WTC11 (cell line): ENCODE data around the gene CHST6. TPM values are rescaled to one million over a fixed set of nuclear protein-coding genes. Genes with fewer than 3 reads are reported as not detected.

Source experiments
- ATAC-seq: fragments of 200-7000 bp; cut with Tn5 transposase; 2 replicates; pipeline ENCODE4 v1.10.0; 2021; ENCODE audit warnings: mild to moderate bottlenecking, moderate library complexity
- CTCF ChIA-PET: fragments of 300-600 bp; sonication (Branson Sonifier 250); formaldehyde crosslinking; loops from one replicate; lab custom pipeline; 2021; ENCODE audit warnings: antibody characterized with exemption; lab: Charles Lee
- POLR2A ChIA-PET: fragments of 350-600 bp; sonication (Branson Sonifier 250); formaldehyde crosslinking; loops from one replicate; lab custom pipeline; 2021; ENCODE audit warnings: antibody characterized with exemption; lab: Charles Lee
- DNase-seq: peaks from one replicate; pipeline ENCODE4 v3.0.0; 2021; ENCODE audit warnings: low spot score
- H3K27ac Mint-ChIP-seq: 2 replicates; pipeline ENCODE4 v1.8.0; 2021; ENCODE audit warnings: mixed read lengths
- H3K27me3 Mint-ChIP-seq: 2 replicates; pipeline ENCODE4 v1.8.0; 2021; ENCODE audit warnings: low read depth, mild to moderate bottlenecking, moderate library complexity, mixed read lengths
- H3K36me3 Mint-ChIP-seq: 2 replicates; pipeline ENCODE4 v1.8.0; 2021; ENCODE audit warnings: mixed read lengths
- H3K4me1 Mint-ChIP-seq: 2 replicates; pipeline ENCODE4 v1.8.0; 2022; ENCODE audit warnings: mixed read lengths
- H3K4me3 Mint-ChIP-seq: 2 replicates; pipeline ENCODE4 v1.8.0; 2021; ENCODE audit warnings: mild to moderate bottlenecking, moderate library complexity, mixed read lengths
- H3K9me3 Mint-ChIP-seq: 2 replicates; pipeline ENCODE4 v1.8.0; 2021; ENCODE audit warnings: mixed read lengths
- ATF2 ChIP-seq: sonication (generic); formaldehyde crosslinking; IDR thresholded peaks from 2 replicates; pipeline ENCODE4 v1.8.1; 2022; ENCODE audit warnings: low read depth, missing genetic modification reagents, borderline replicate concordance
- CBFB ChIP-seq: sonication (generic); formaldehyde crosslinking; IDR thresholded peaks from 2 replicates; pipeline ENCODE4 v1.8.1; 2022; ENCODE audit warnings: mild to moderate bottlenecking, low read depth, missing genetic modification reagents
- CDX4 ChIP-seq: fragments of 250-450 bp; sonication (Bioruptor Pico); IDR thresholded peaks from 2 replicates; pipeline ENCODE4 v1.9.0; 2021; ENCODE audit warnings: moderate library complexity, mild to moderate bottlenecking, inconsistent platforms, borderline replicate concordance
- ESRRA ChIP-seq: sonication (generic); formaldehyde crosslinking; IDR thresholded peaks from 2 replicates; pipeline ENCODE4 v1.8.1; 2022; ENCODE audit warnings: mild to moderate bottlenecking, missing genetic modification reagents, borderline replicate concordance
- FOXP1 ChIP-seq: sonication (generic); formaldehyde crosslinking; IDR thresholded peaks from 2 replicates; pipeline ENCODE4 v1.8.0; 2022; ENCODE audit warnings: missing genetic modification reagents, mild to moderate bottlenecking, moderate library complexity, borderline replicate concordance
- FOXP4 ChIP-seq: sonication (generic); formaldehyde crosslinking; IDR thresholded peaks from 2 replicates; pipeline ENCODE4 v1.8.0; 2022; ENCODE audit warnings: mild to moderate bottlenecking, missing genetic modification reagents
- HMGA2 ChIP-seq: fragments of 250-450 bp; sonication (Bioruptor Pico); IDR thresholded peaks from 2 replicates; pipeline ENCODE4 v1.4.0; 2021; ENCODE audit warnings: mild to moderate bottlenecking, moderate library complexity
- MYBL2 ChIP-seq: sonication (generic); formaldehyde crosslinking; IDR thresholded peaks from 2 replicates; pipeline ENCODE4 v1.8.1; 2023; ENCODE audit warnings: mild to moderate bottlenecking, moderate library complexity, missing genetic modification reagents
- NR2C2 ChIP-seq: sonication (generic); formaldehyde crosslinking; IDR thresholded peaks from 2 replicates; pipeline ENCODE4 v1.8.0; 2022; ENCODE audit warnings: mild to moderate bottlenecking, missing genetic modification reagents
- SMAD3 ChIP-seq: sonication (generic); formaldehyde crosslinking; IDR thresholded peaks from 2 replicates; pipeline ENCODE4 v1.8.0; 2022; ENCODE audit warnings: missing genetic modification reagents, mild to moderate bottlenecking, borderline replicate concordance
- USF2 ChIP-seq: sonication (generic); formaldehyde crosslinking; IDR thresholded peaks from 2 replicates; pipeline ENCODE4 v1.8.1; 2023; ENCODE audit warnings: mild to moderate bottlenecking, missing genetic modification reagents, moderate library complexity
- ZNF232 ChIP-seq: sonication (generic); formaldehyde crosslinking; IDR thresholded peaks from 2 replicates; pipeline ENCODE4 v1.8.0; 2022; ENCODE audit warnings: mild to moderate bottlenecking, missing genetic modification reagents
- ZNF281 ChIP-seq: sonication (generic); formaldehyde crosslinking; IDR thresholded peaks from 2 replicates; pipeline ENCODE4 v1.8.0; 2023; ENCODE audit warnings: mild to moderate bottlenecking, missing genetic modification reagents
- ZNF396 ChIP-seq: fragments of 250-450 bp; sonication (Bioruptor Pico); IDR thresholded peaks from 2 replicates; pipeline ENCODE4 v1.8.0; 2021; ENCODE audit warnings: mild to moderate bottlenecking, moderate library complexity, borderline replicate concordance
- total RNA-seq: library from RNA; stranded (reverse); gene quantifications from 3 replicates; pipeline ENCODE4 v1.2.3, GENCODE V29; 2021
- TF ChIP-seq, protein P1 (sequence below): sonication (generic); formaldehyde crosslinking; conservative IDR thresholded peaks from 2 replicates; pipeline ENCODE4 v1.8.1; 2023; ENCODE audit warnings: mild to moderate bottlenecking, low read depth, missing genetic modification reagents, moderate library complexity
- TF ChIP-seq, protein P2 (sequence below): fragments of 250-450 bp; sonication (Bioruptor Pico); IDR thresholded peaks from 2 replicates; pipeline ENCODE4 v1.9.0; 2021; ENCODE audit warnings: mild to moderate bottlenecking

The CHST6 gene
- total RNA-seq, 1 experiment from 2014 or later: 20.2 TPM

GRCh38 chr16:75535901-75536300 is 40.7 kb upstream of the CHST6 start, which contains the start of gene CHST5:
CHST5 (minus strand) TSS chr16:75536108; CDS start chr16:75530384, 5,724 bp downstream.
- ATAC-seq: peak; percentile 11; the same call in 1 of the 2 replicates
- ChIA-PET CTCF (interaction anchor here (0.9 to 4.3 kb wide), 9 partner anchors 13 to 150 kb away, joined by 3 to 34 read pairs (median 6); partner anchors contain the start of genes CHST6 and TMEM170A), POLR2A (interaction anchor here (0.8 kb wide), 1 partner anchor 20 kb away, joined by 3 read pairs; the partner anchor contains the start of gene TMEM231)
- no peaks in the 10 kb centered on the region for H3K36me3 Mint-ChIP-seq
- no peaks in the 10 kb centered on the region for H3K4me1 Mint-ChIP-seq
- no peak for DNase-seq
- no peaks in the 10 kb centered on the region for H3K27me3 Mint-ChIP-seq
- no peak within 1 kb of the TSS for H3K4me3 Mint-ChIP-seq
- no peaks in the 10 kb centered on the region for H3K9me3 Mint-ChIP-seq
- TF ChIP-seq CDX4: no peak
- TF ChIP-seq FOXP1 (CRISPR knock-in tag): no peak
- TF ChIP-seq NR2C2: no peak
- TF ChIP-seq ESRRA (CRISPR knock-in tag): no peak
- no peak for TF ChIP-seq ATF2 (CRISPR knock-in tag)
- no peak for TF ChIP-seq SMAD3 (CRISPR knock-in tag)
- no peak for TF ChIP-seq ZNF281 (CRISPR knock-in tag)
- no peak for TF ChIP-seq CBFB (CRISPR knock-in tag)
- TF ChIP-seq ZNF232 (CRISPR knock-in tag): no peak
- TF ChIP-seq, protein P1, sequence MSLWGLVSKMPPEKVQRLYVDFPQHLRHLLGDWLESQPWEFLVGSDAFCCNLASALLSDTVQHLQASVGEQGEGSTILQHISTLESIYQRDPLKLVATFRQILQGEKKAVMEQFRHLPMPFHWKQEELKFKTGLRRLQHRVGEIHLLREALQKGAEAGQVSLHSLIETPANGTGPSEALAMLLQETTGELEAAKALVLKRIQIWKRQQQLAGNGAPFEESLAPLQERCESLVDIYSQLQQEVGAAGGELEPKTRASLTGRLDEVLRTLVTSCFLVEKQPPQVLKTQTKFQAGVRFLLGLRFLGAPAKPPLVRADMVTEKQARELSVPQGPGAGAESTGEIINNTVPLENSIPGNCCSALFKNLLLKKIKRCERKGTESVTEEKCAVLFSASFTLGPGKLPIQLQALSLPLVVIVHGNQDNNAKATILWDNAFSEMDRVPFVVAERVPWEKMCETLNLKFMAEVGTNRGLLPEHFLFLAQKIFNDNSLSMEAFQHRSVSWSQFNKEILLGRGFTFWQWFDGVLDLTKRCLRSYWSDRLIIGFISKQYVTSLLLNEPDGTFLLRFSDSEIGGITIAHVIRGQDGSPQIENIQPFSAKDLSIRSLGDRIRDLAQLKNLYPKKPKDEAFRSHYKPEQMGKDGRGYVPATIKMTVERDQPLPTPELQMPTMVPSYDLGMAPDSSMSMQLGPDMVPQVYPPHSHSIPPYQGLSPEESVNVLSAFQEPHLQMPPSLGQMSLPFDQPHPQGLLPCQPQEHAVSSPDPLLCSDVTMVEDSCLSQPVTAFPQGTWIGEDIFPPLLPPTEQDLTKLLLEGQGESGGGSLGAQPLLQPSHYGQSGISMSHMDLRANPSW (CRISPR knock-in tag): no peak
- TF ChIP-seq, protein P2, sequence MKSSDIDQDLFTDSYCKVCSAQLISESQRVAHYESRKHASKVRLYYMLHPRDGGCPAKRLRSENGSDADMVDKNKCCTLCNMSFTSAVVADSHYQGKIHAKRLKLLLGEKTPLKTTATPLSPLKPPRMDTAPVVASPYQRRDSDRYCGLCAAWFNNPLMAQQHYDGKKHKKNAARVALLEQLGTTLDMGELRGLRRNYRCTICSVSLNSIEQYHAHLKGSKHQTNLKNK (CRISPR knock-in tag): no peak
- TF ChIP-seq USF2 (CRISPR knock-in tag): no peak
- TF ChIP-seq FOXP4: no peak
- TF ChIP-seq HMGA2 (CRISPR knock-in tag): no peak
- no peak for TF ChIP-seq ZNF396 (CRISPR knock-in tag)
- no peak for TF ChIP-seq MYBL2
- H3K27ac Mint-ChIP-seq: no peak within 1 kb of the TSS
